Bronchial epithelial cell (primary cell): ENCODE results near the gene SETD5. TPM values are rescaled to one million over a fixed set of nuclear protein-coding genes. Genes with fewer than 3 reads are reported as not detected.
"Not testable (repeated sequence)": the region's sequence is repeated elsewhere in the genome, so short reads cannot be mapped to it uniquely, and the experiment has no call there.

Source experiments
- DNase-seq: peaks from one replicate; pipeline ENCODE4 v3.0.0-alpha.2; 2010; ENCODE audit warnings: low read depth
- FAIRE-seq: peaks from 2 replicates; lab custom pipeline; 2011; peaks lifted over from hg19 to GRCh38; lab: Jason Lieb, UNC
- H3K27me3 ChIP-seq: 2 replicates; pipeline ENCODE4 v1.5.1; 2011; ENCODE audit warnings: low read length; ENCODE audit not compliant: control insufficient read depth, insufficient read depth
- H3K36me3 ChIP-seq: 2 replicates; pipeline ENCODE4 v1.5.1; 2011; ENCODE audit warnings: low read length; ENCODE audit not compliant: control insufficient read depth, insufficient read depth
- H3K4me3 ChIP-seq: 2 replicates; pipeline ENCODE4 v1.5.1; 2011; ENCODE audit warnings: mild to moderate bottlenecking, low read depth, low read length, control low read depth
- total RNA-seq: library from RNA; depleted of rRNA; stranded (reverse); fragments of >200 nt; gene quantifications from 2 replicates; pipeline ENCODE4 v1.2.1, GENCODE V29; 2014
- TF ChIP-seq, protein P1 (sequence below): IDR thresholded peaks from 2 replicates; pipeline ENCODE4 v1.5.1; 2011; ENCODE audit warnings: mild to moderate bottlenecking, moderate library complexity, low read length, control low read depth, inconsistent platforms; ENCODE audit not compliant: insufficient read depth, severe bottlenecking

Gene SETD5
- total RNA-seq, 1 donor from 2014 or later: 53.7 TPM

- Histone ChIP-seq H3K4me3 (no peak overlapping the region), H3K36me3 (peaks cover 16% of the 10 kb centered on the region), H3K27me3 (no peaks in the 10 kb centered on the region)
- FAIRE-seq: no peak
- TF ChIP-seq, protein P1, sequence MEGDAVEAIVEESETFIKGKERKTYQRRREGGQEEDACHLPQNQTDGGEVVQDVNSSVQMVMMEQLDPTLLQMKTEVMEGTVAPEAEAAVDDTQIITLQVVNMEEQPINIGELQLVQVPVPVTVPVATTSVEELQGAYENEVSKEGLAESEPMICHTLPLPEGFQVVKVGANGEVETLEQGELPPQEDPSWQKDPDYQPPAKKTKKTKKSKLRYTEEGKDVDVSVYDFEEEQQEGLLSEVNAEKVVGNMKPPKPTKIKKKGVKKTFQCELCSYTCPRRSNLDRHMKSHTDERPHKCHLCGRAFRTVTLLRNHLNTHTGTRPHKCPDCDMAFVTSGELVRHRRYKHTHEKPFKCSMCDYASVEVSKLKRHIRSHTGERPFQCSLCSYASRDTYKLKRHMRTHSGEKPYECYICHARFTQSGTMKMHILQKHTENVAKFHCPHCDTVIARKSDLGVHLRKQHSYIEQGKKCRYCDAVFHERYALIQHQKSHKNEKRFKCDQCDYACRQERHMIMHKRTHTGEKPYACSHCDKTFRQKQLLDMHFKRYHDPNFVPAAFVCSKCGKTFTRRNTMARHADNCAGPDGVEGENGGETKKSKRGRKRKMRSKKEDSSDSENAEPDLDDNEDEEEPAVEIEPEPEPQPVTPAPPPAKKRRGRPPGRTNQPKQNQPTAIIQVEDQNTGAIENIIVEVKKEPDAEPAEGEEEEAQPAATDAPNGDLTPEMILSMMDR: no peak
- DNase-seq: no peak
These were observed 82.8 kb downstream of the SETD5 start for GRCh38 chr3:9480265-9480664.

DNA sequence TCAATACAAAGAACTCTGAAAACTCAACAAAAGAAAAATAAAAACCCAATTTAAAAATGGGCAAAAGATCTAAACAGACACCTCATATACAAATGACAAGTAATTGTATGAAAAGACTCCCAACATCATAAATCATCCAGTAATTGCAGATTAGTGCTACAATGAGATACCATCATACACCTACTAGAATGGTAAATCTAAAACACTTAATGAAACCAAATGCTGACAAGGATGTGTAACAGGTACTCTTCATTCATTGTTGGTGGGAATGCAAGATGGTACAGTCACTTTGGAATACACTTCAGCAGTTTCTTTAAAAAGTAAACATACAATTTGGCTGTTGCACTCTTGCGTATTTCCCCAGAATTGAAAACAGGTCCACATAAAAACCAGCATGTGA lies 87.8 kb downstream of the SETD5 start:
- peaks cover 2% of the 10 kb centered on the region for H3K36me3 ChIP-seq
- DNase-seq: no peak
- no peaks in the 10 kb centered on the region for H3K27me3 ChIP-seq
- TF ChIP-seq, protein P1: no peak
- no peak overlapping the region for H3K4me3 ChIP-seq
- FAIRE-seq: no peak

DNA sequence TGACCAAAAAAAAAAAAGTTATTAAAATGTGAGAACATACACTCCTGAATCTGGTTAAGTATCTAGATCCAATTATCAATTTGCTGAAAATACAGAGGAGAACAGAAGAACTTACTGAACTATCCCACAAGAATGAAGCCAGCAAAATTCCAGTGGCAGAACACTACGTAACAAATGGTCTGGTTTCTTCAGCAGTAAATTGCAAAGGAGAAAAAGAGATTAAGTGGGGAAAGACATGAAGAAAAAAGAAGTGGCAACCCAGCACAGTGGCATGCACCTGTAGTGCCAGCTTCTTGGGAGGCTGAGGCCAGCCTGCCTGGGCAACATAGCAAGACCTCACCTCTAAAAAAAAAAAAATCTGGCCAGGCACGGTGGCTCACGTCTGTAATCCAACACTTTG lies 94.1 kb downstream of the SETD5 start:
- FAIRE-seq: no peak
- TF ChIP-seq, protein P1: no peak

DNA sequence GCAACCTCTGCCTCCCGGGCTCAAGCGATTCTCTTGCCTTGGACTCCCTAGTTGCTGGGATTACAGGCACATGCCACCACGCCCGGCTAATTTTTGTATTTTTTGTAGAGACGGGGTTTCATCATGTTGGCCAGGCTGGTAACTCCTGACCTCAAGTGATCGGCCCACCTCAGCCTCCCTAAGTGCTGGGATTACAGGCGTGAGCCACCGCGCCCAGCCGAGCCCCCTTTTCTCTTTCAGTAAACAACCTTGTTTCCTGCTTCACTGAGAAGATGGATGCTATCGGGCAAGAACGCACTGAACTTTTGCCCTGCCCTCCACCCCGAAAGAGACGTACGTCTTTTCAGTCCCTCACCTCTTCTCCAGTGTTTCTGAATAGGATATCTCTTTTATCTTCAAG lies 96.6 kb downstream of the SETD5 start:
- DNase-seq, H3K27me3 ChIP-seq, H3K36me3 ChIP-seq, FAIRE-seq, H3K4me3 ChIP-seq: not testable (repeated sequence)

More for the DNA sequence above, 94.1 kb downstream of the SETD5 start:
- Histone ChIP-seq H3K27me3 (no peaks in the 10 kb centered on the region), H3K4me3 (no peak overlapping the region), H3K36me3 (no peaks in the 10 kb centered on the region)
- DNase-seq: no peak

GRCh38 chr3:9496893-9497292 lies 99.5 kb downstream of the SETD5 start:
- Histone ChIP-seq H3K4me3 (no peak overlapping the region), H3K36me3 (no peaks in the 10 kb centered on the region), H3K27me3 (peaks cover 2% of the 10 kb centered on the region)
- FAIRE-seq (no peak), DNase-seq (no peak)
- TF ChIP-seq, protein P1: no peak

DNA sequence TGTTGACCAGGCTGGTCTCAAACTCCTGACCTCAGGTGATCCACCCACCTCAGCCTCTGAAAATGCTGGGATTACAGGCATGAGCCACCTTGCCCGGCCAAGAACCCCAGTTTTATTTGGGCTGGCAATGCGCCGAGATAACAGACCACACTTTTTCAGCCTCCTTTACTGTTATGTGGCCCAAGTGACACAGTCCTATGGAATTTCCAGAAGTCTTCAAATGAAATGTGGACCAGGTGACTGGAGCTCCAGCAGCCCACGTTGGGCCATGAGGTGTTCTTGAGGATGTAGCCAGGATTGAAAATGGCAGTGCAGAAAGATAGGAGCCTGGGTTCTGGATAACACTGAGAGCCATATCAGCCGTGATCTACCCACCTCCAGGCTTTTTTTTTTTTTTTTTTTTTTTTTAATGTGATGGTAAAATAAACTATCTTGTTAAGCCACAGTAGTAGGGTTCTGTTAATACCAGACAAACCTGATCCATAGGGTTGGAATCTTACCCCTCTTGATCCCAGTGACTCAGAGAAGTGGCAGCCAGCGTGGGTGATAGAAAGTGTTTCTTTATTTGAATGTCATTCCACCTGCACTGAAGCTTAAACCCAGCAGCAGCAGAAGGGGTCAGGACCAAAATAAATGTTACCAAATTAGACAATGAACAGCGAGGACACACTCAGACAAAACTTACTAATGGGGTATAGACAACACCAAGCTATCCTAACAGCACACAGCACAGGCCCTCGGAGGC lies 100.6 kb downstream of the SETD5 start:
- H3K36me3 ChIP-seq: no peaks in the 10 kb centered on the region
- no peak overlapping the region for H3K4me3 ChIP-seq
- FAIRE-seq (no peak), DNase-seq (peak; percentile 88)
- TF ChIP-seq, protein P1: no peak
- peaks cover 2% of the 10 kb centered on the region for H3K27me3 ChIP-seq
